GM12892 (cell line): ENCODE data around the gene EIF2A.
A peak's percentile ranks its signal among the peaks of the same experiment; 100 is the strongest.

Experiments used
- DNase-seq: peaks from one replicate; pipeline ENCODE4 v3.0.0; 2011; ENCODE audit not compliant: insufficient read length
- FAIRE-seq: peaks from 2 replicates; lab custom pipeline; 2011; peaks lifted over from hg19 to GRCh38; lab: Jason Lieb, UNC
- POLR2A ChIP-seq: IDR thresholded peaks from 2 replicates; pipeline ENCODE4 v1.6.1; 2011; ENCODE audit warnings: low read depth, low read length, control low read depth
- POLR2AphosphoS5 ChIP-seq: IDR thresholded peaks from 2 replicates; pipeline ENCODE4 v1.6.1; 2011; ENCODE audit warnings: low read depth, low read length, control low read depth
- TAF1 ChIP-seq: IDR thresholded peaks from 2 replicates; pipeline ENCODE4 v1.6.1; 2011; ENCODE audit warnings: low read depth, mild to moderate bottlenecking, control low read depth, low read length, borderline replicate concordance

The EIF2A gene

DNA sequence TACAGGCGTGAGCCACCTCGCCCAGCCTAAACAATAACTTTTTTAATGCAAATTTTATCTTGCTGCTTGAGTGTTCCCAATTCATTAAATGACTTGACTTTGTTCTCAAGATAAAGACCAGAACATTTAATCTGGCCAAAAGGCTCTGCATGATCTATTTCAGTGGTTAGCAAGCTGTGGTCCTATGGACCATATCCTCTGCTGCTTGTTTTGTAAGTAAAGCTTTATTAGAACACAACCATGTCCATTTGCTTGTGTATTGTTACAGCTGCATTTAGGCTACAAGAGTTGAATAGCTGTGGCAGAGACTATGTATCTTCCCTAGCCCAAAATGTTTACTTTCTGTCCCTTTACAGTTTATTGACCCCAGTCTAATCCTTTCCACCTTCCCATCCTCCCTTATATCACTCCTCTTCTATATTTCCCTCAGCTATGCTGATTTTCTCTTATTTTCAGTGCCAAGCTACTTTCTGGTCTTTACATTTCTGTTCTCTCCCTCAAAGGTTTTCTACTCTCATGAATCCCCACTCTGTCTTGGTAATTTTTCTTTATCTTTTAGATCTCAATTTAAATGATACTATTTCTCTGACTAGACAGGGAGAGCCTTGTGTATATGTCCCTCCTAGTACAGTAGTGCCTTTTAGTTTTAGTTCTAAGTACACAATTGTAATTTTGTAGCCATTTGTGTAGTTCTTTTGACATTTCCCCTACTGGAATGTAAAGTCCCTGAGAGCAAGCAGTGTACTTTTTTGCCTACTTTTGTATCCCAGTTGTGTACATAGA is 79.8 kb downstream of the EIF2A start:
- no peak for FAIRE-seq
- TF ChIP-seq POLR2A (no peak), TAF1 (no peak), POLR2AphosphoS5 (no peak)
- no peak for DNase-seq

DNA sequence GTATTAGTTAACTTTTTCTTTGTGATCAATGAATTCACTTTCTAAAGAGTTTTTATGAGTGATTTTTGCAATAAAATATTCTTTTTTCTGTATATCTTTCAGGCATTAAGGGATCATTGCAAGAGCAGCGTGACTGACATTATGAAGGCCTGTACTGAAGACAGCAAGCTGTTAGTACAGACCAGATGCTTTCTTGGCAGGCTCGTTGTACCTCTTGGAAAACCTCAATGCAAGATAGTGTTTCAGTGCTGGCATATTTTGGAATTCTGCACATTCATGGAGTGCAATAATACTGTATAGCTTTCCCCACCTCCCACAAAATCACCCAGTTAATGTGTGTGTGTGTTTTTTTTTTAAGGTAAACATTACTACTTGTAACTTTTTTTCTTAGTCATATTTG is 81.0 kb downstream of the EIF2A start:
- FAIRE-seq (no peak), DNase-seq (no peak)
- TF ChIP-seq TAF1: no peak
- no peak for TF ChIP-seq POLR2A
- no peak for TF ChIP-seq POLR2AphosphoS5

- DNase-seq (no peak), FAIRE-seq (peak; percentile 42)
- TF ChIP-seq POLR2AphosphoS5 (peak; percentile 59; the same call in 1 of the 2 replicates), POLR2A (peak; percentile 25; the same call in 1 of the 2 replicates), TAF1 (no peak)
Observed at GRCh38 chr3:150631515-150632221, 85.1 kb downstream of the EIF2A start.

GRCh38 chr3:150635076-150635475 is 88.5 kb downstream of the EIF2A start:
- FAIRE-seq (no peak), DNase-seq (no peak)
- TF ChIP-seq POLR2AphosphoS5 (no peak), TAF1 (no peak), POLR2A (no peak)

- FAIRE-seq: no peak
- no peak for DNase-seq
- no peak for TF ChIP-seq POLR2AphosphoS5
- no peak for TF ChIP-seq POLR2A
- no peak for TF ChIP-seq TAF1
Observed at GRCh38 chr3:150635526-150635925, 88.9 kb downstream of the EIF2A start.
